ENCODE data around the gene ANKDD1A. TPM values are rescaled to one million over a fixed set of nuclear protein-coding genes. Genes with fewer than 3 reads are reported as not detected.

Gene ANKDD1A
- total and polyA plus RNA-seq, 8 donors = 1.5 to 43.8 (median 5.2) TPM

DNA sequence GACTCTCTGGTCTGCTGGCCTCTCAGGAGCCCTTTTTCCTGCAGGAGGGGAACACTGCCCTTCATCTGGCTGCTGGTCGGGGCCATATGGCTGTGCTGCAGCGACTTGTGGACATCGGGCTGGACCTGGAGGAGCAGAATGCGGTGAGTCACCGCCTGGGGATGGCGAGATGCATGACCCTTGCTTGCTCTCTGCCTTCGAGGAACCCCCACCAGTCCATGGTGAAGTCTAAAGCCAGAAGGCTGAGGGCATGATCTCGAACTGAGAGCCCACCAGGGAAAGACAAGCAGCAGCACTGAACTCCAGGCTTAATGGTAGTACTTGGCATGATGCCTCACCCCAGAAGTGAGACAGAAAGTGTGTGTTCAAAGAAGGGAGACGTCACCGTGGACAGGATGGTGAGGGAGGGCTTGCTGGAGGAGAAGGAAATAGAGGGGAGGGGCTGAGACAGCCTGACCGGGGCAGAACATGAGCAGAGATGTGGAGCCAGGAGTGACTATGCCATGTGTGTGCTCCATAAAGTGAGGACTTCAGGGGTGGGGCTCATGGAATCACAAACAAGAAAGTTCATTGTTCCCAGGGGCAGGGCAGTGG is 19.2 kb downstream of the ANKDD1A start:
- Histone ChIP-seq H3K4me3 (no peak overlapping the region), H3K27ac (no peak overlapping the region), H3K27me3 (no peaks in the 10 kb centered on the region), H3K4me1 (no peaks in the 10 kb centered on the region), H3K9me3 (no peaks in the 10 kb centered on the region), H3K36me3 (peaks cover 0 to 20% (median 13%) of the 10 kb centered on the region in 4 donors)
- no peak for DNase-seq
- WGBS, 5 donors = 47 to 76% (median 61%) methylated on average over 6 to 11 of the region's 11 CpGs
- intact Hi-C loops (cut with DNase I; ENCODE audit: low total_unique reads) = no loop called here
- TF ChIP-seq, protein P1, sequence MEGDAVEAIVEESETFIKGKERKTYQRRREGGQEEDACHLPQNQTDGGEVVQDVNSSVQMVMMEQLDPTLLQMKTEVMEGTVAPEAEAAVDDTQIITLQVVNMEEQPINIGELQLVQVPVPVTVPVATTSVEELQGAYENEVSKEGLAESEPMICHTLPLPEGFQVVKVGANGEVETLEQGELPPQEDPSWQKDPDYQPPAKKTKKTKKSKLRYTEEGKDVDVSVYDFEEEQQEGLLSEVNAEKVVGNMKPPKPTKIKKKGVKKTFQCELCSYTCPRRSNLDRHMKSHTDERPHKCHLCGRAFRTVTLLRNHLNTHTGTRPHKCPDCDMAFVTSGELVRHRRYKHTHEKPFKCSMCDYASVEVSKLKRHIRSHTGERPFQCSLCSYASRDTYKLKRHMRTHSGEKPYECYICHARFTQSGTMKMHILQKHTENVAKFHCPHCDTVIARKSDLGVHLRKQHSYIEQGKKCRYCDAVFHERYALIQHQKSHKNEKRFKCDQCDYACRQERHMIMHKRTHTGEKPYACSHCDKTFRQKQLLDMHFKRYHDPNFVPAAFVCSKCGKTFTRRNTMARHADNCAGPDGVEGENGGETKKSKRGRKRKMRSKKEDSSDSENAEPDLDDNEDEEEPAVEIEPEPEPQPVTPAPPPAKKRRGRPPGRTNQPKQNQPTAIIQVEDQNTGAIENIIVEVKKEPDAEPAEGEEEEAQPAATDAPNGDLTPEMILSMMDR (IDR thresholded peaks at IDR 0.05) = no peak
- no peak for TF ChIP-seq EP300 (IDR thresholded peaks at IDR 0.05)
- no peak for TF ChIP-seq POLR2AphosphoS5 (IDR thresholded peaks at IDR 0.05)
- TF ChIP-seq POLR2A (IDR thresholded peaks at IDR 0.05) = no peak

DNA sequence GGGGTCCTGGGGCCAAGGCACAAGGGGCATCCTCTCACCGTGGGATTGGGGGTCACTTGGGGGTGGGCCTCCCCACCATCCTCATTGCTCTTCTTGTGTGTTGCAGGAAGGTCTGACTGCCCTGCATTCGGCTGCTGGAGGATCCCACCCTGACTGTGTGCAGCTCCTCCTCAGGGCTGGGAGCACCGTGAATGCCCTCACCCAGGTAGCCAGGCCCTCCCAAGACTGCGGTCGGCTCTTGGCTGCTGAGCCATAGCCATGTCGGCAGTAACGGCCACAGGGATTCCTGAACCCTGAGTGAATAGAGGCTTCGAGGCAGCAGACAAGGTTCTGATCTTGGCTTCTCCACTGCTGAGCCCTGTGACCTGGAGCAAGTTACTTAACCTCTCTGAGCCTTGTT is 19.7 kb downstream of the ANKDD1A start:
- Histone ChIP-seq H3K4me1 (no peaks in the 10 kb centered on the region), H3K36me3 (peaks cover 0 to 19% (median 12%) of the 10 kb centered on the region in 4 donors), H3K4me3 (no peak overlapping the region), H3K27ac (no peak overlapping the region), H3K9me3 (no peaks in the 10 kb centered on the region), H3K27me3 (no peaks in the 10 kb centered on the region)
- TF ChIP-seq POLR2A (IDR thresholded peaks at IDR 0.05) = no peak
- intact Hi-C loops (cut with DNase I; ENCODE audit: low total_unique reads) = no loop called here
- no peak for DNase-seq
- WGBS, 5 donors = 58 to 92% (median 85%) methylated on average over 3 to 8 of the region's 8 CpGs

GRCh38 chr15:64934023-64934422 is 22.3 kb downstream of the ANKDD1A start:
- Histone ChIP-seq H3K4me1 (no peaks in the 10 kb centered on the region), H3K27ac (no peak overlapping the region), H3K27me3 (no peaks in the 10 kb centered on the region), H3K4me3 (no peak overlapping the region), H3K36me3 (peaks cover 0 to 19% (median 12%) of the 10 kb centered on the region in 4 donors), H3K9me3 (no peaks in the 10 kb centered on the region)
- TF ChIP-seq POLR2A (IDR thresholded peaks at IDR 0.05) = no peak
- TF ChIP-seq, protein P1 (IDR thresholded peaks at IDR 0.05) = no peak
- no peak for TF ChIP-seq POLR2AphosphoS5 (IDR thresholded peaks at IDR 0.05)
- TF ChIP-seq EP300 (IDR thresholded peaks at IDR 0.05) = no peak
- WGBS, 5 donors = 97 to 98% (median 97%) methylated on average over 11 of the region's 11 CpGs
- DNase-seq = no peak
- intact Hi-C loops (cut with DNase I; ENCODE audit: low total_unique reads) = no loop called here

GRCh38 chr15:64938192-64938591 is 26.5 kb downstream of the ANKDD1A start:
- peaks cover 0 to 6% (median under 1%) of the 10 kb centered on the region in 4 donors for H3K36me3 ChIP-seq
- no peak for DNase-seq
- H3K27me3 ChIP-seq = no peaks in the 10 kb centered on the region
- H3K27ac ChIP-seq = no peak overlapping the region
- WGBS, 5 donors = 48 to 60% (median 51%) methylated on average over 3 of the region's 3 CpGs
- no peak overlapping the region for H3K4me3 ChIP-seq
- intact Hi-C loops (cut with DNase I; ENCODE audit: low total_unique reads) = no loop called here
- no peaks in the 10 kb centered on the region for H3K9me3 ChIP-seq
- no peaks in the 10 kb centered on the region for H3K4me1 ChIP-seq
- no peak for TF ChIP-seq POLR2A (IDR thresholded peaks at IDR 0.05)
- peak in 1 of 3 donors; percentile 21 for TF ChIP-seq POLR2AphosphoS5 (IDR thresholded peaks at IDR 0.05)

DNA sequence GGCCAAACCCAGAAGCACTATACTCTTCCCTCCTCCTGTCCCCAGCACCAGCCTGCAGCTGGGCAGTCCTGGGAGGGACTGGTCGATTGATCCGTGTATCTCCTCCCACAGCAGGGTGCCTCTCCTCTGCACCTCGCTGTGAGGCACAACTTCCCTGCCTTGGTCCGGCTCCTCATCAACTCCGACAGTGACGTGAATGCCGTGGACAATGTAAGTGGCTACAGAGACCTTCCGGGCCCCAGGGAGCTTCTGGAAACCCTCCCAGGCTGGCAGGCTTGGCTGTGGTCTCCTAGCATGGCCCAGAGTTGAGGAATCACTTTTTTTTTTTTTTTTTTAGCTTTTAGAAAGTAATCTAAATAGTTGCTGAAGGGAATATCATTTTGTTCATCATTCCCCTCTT is 30.7 kb downstream of the ANKDD1A start:
- intact Hi-C loops (cut with DNase I; ENCODE audit: low total_unique reads) = no loop called here
- TF ChIP-seq POLR2A (IDR thresholded peaks at IDR 0.05) (no peak), POLR2AphosphoS5 (IDR thresholded peaks at IDR 0.05) (no peak), EP300 (IDR thresholded peaks at IDR 0.05) (no peak)
- TF ChIP-seq, protein P1 (IDR thresholded peaks at IDR 0.05) = no peak
- WGBS, 5 donors = 66 to 84% (median 73%) methylated on average over 8 of the region's 8 CpGs
- peaks cover 0 to 2% (median 0%) of the 10 kb centered on the region in 4 donors for H3K36me3 ChIP-seq
- H3K27me3 ChIP-seq = no peaks in the 10 kb centered on the region
- no peaks in the 10 kb centered on the region for H3K4me1 ChIP-seq
- no peak overlapping the region for H3K4me3 ChIP-seq
- no peak overlapping the region for H3K27ac ChIP-seq
- DNase-seq = no peak
- no peaks in the 10 kb centered on the region for H3K9me3 ChIP-seq

Data from stomach (tissue), 9 donors.